Measurements from ENCODE around the gene KCTD12. TPM values are rescaled to one million over a fixed set of nuclear protein-coding genes. Genes with fewer than 3 reads are reported as not detected.

The KCTD12 gene
- total RNA-seq, 2 experiments from 2014 or later: 0.08 TPM; not detected in 1

GRCh38 chr13:76875271-76875815 lies 10.9 kb downstream of the KCTD12 start:
- no peaks in the 10 kb centered on the region for H3K36me3 ChIP-seq (ENCODE audit: insufficient read depth, low read length)
- H3K4me2 ChIP-seq (ENCODE audit: low read length): no peak overlapping the region
- H2AFZ ChIP-seq (ENCODE audit: low read length): no peak overlapping the region
- ChIA-PET CTCF (ENCODE audit: unreplicated experiment) (no interaction called here), POLR2A (interaction anchor here (0.7 kb wide), 1 partner anchor 33 kb away, joined by 4 read pairs; no protein-coding TSS in a partner anchor)
- H3K4me3 ChIP-seq (ENCODE audit: low read depth, low read length, poor library complexity, severe bottlenecking): no peak overlapping the region
- H3K27ac ChIP-seq (ENCODE audit: low read depth, low read length, poor library complexity, severe bottlenecking): no peak overlapping the region
- H4K20me1 ChIP-seq (ENCODE audit: insufficient read depth, low read length): no peaks in the 10 kb centered on the region
- intact Hi-C loops (cut with micrococcal nuclease; ENCODE audit: unreplicated experiment): no loop called here
- BruUV-seq (replicated peaks): no TSS peak
- no peaks in the 10 kb centered on the region for H3K4me1 ChIP-seq (ENCODE audit: insufficient read depth, low read length, poor library complexity, severe bottlenecking)
- no peaks in the 10 kb centered on the region for H3K79me2 ChIP-seq (ENCODE audit: insufficient read depth, low read depth, low read length)
- no peak for DNase-seq (ENCODE audit: low spot score)
- TF ChIP-seq CTCF (conservative IDR thresholded peaks at IDR 0.05; ENCODE audit: low read length) (no peak), EZH2phosphoT487 (IDR thresholded peaks at IDR 0.05; ENCODE audit: borderline replicate concordance, low read depth, low read length) (no peak)
- H3K9me2 ChIP-seq (ENCODE audit: insufficient read depth, low read length): no peaks in the 10 kb centered on the region
- no peaks in the 10 kb centered on the region for H3K9me3 ChIP-seq (ENCODE audit: low read length)

GRCh38 chr13:76874479-76874878 lies 11.7 kb downstream of the KCTD12 start:
- Histone ChIP-seq H2AFZ (ENCODE audit: low read length) (no peak overlapping the region), H3K9me2 (ENCODE audit: insufficient read depth, low read length) (no peaks in the 10 kb centered on the region)
- POLR2A ChIA-PET: no interaction called here

More at GRCh38 chr13:76874479-76874878, 11.7 kb downstream of the KCTD12 start:
- intact Hi-C loops (cut with micrococcal nuclease; ENCODE audit: unreplicated experiment): no loop called here
- no TSS peak for BruUV-seq (replicated peaks)
- DNase-seq (ENCODE audit: low spot score): no peak
- H3K27ac ChIP-seq (ENCODE audit: low read depth, low read length, poor library complexity, severe bottlenecking): no peak overlapping the region
- CTCF ChIA-PET (ENCODE audit: unreplicated experiment): interaction anchor here (0.7 kb wide), 1 partner anchor 14 kb away, joined by 3 read pairs; no protein-coding TSS in a partner anchor
- TF ChIP-seq EZH2phosphoT487 (IDR thresholded peaks at IDR 0.05; ENCODE audit: borderline replicate concordance, low read depth, low read length) (no peak), CTCF (conservative IDR thresholded peaks at IDR 0.05; ENCODE audit: low read length) (no peak)
- H3K4me2 ChIP-seq (ENCODE audit: low read length): no peak overlapping the region
- no peaks in the 10 kb centered on the region for H4K20me1 ChIP-seq (ENCODE audit: insufficient read depth, low read length)
- no peaks in the 10 kb centered on the region for H3K9me3 ChIP-seq (ENCODE audit: low read length)
- H3K79me2 ChIP-seq (ENCODE audit: insufficient read depth, low read depth, low read length): no peaks in the 10 kb centered on the region
- H3K4me1 ChIP-seq (ENCODE audit: insufficient read depth, low read length, poor library complexity, severe bottlenecking): no peaks in the 10 kb centered on the region
- no peaks in the 10 kb centered on the region for H3K36me3 ChIP-seq (ENCODE audit: insufficient read depth, low read length)
- H3K4me3 ChIP-seq (ENCODE audit: low read depth, low read length, poor library complexity, severe bottlenecking): no peak overlapping the region
